Measurements from ENCODE around the gene RGP1.

Gene RGP1

GRCh38 chr9:35746583-35746982 lies 2.5 kb upstream of the RGP1 start:
- no peak for DNase-seq

- no peak for DNase-seq
Observed at GRCh38 chr9:35748242-35748857, 737 bp upstream of the RGP1 start.

GRCh38 chr9:35749515-35750255 lies 598 bp downstream of the RGP1 start:
- DNase-seq: peak; percentile 16

DNA sequence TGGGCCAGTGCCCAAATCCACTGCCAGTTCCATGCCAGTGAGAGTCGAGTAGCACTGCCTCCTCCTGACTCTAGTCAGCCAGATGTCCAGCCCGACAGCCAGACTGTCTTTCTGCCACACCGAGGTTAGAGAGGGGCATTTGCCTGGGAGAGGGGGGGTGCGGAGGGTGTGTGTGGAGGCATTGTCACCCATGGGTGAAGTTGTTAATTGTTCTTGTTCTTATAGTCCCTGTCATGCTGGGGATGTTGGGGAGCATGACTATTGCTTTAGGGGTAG lies 1.1 kb downstream of the RGP1 start:
- DNase-seq: no peak

GRCh38 chr9:35753466-35753865 lies 4.4 kb downstream of the RGP1 start:
- no peak for DNase-seq

GRCh38 chr9:35754264-35754663 lies 5.2 kb downstream of the RGP1 start, which contains the start of gene MSMP:
MSMP (minus strand) TSS chr9:35754276; CDS start chr9:35754129, 147 bp downstream.
- no peak for DNase-seq

DNA sequence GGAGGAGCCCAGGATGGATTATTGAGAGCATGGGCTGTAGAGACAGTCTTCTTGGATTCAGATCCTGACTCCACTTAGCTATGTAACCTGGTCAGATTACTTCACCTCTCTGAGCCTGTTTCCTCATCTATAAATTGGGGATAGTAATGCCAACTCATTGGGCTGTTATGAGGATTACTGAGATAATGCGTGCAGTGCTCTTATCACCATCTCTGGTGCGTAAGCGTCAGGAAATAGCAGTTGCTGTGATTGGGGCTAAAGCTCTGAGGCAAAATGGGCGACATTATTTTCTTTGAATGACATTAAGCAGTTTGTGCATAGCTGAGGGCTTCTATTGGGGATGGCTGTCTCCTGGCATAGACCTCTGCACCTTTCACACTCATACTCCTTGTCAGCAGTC lies 6.0 kb downstream of the RGP1 start:
- no peak for DNase-seq

GRCh38 chr9:35756275-35757225 lies 7.5 kb downstream of the RGP1 start:
- peak; percentile 57 for DNase-seq

DNA sequence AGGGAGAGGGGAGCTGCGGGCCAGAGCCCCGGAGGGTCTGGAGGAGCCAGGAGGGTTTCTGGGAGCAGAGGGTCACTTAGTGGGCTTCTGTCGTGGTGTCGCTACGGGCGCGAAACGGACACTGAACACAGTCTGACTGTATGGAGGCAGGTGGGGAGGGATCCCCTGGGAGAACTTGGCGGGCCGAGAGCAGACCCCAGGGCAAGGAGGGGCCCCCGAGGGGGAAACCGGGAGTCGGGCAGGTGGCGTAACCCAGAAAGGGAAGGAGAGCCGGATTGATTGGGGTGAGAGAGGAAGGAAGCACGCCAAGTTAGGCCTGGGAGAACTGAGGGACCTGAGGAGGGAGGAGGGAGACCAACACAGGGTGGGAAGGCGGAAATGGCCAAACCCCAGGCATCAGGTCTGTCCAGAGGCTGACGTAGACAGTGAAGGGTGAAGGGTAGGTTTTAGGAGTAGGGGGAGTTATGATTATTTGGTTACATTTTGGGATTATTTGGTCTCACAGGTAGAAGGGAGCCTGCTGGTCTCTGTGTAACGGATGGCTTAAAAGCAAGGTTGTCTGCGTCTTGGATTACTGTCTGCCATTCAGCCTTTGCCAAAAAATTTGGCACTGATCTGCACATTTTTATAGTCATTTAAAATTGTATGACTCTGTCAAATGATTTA lies 8.3 kb downstream of the RGP1 start:
- DNase-seq: peak; percentile 72

GRCh38 chr9:35757892-35758275 lies 8.8 kb downstream of the RGP1 start:
- no peak for DNase-seq

DNA sequence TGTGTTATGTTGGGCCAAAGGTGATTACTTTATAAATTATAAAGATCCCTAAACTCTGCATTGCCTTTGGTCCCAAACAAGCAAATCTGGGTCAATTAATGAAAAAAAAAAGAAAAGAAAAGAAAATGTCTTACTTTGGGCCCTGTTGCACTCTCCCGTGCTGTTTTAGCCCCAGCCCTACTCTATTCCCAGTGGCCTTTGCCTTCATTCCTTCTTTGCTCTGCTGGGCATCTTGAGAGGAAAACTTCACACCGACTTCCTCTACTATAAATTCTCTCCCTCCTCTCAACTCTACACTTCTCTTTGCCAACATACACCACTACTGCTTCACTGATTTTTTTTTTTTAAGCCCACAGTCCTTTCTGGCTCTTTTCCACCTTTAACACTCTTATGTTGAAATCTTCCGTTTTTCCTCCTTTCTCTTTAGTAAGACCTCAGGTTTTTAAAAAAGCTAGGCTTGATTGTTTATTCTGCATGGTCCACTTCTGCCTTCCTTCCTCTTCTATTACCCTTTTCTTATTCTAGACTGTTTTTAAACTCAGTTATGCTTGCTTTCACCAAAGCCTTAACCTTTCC lies 9.5 kb downstream of the RGP1 start:
- DNase-seq: no peak

DNA sequence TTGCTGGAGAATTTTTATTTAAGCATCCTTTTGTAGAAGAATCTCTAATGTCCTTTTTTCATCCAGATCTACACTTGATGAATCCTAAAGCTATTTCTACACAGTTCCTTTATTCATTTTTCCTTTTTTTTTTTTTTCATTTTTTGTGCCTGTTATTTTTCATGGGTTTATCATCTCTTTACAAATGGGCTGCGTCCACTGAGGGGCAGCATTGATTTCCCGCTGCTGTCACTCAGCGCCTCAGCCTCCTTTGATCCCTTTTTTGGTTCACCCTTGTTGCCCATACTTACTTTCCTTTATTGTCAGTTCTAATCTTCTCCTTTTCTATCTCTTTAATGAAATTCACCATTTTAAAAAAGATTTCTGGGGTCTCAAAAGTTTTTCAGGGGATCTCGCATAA lies 10.7 kb downstream of the RGP1 start:
- DNase-seq: no peak

DNA sequence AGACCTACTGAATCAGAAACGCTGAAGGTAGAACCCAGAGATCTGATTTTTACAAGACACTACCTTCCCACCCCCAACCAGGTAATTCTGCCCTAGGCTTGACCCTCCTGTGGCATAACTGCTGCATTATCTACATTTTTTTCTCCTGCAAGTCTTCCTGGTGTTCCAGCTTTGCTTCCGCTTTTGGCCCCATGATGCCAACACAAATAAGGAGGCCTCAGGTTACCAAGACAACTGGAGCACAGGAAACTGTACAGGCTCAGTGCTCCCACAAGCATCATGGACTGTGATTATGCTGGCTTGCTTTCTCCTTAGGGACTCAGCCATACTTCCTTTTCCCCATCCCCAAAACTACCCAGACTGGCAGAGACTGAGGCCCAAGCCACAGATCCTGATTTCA lies 11.6 kb downstream of the RGP1 start:
- DNase-seq: no peak

GRCh38 chr9:35763181-35763580 lies 14.1 kb downstream of the RGP1 start:
- DNase-seq: no peak

- no peak for DNase-seq
Observed at GRCh38 chr9:35763803-35764202, 14.7 kb downstream of the RGP1 start.

DNA sequence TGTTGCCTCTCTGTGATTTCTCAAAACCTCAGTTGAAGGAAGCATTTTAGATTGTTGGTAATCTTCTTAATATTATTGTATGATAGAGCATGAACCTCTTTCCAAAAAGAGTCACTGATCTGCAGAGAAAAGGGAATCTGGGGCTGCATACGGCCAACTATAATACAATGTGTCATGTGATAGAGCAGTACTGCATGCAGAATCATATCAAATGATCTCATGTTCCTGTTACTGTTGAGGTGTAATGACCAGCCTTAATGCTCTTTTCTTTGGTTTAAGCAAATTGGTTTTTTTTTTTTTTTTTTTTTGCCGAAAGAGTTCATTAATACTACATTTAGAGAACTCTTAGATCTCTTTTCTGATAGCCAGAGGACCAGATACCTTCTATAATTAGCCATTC lies 17.9 kb downstream of the RGP1 start:
- no peak for DNase-seq

- DNase-seq: no peak
Observed at GRCh38 chr9:35767458-35767857, 18.4 kb downstream of the RGP1 start.

- DNase-seq: no peak
Observed at GRCh38 chr9:35769763-35770162, 20.7 kb downstream of the RGP1 start.

- DNase-seq: no peak
Observed at GRCh38 chr9:35771075-35771433, 22.0 kb downstream of the RGP1 start.

- peak; percentile 11 for DNase-seq
Observed at GRCh38 chr9:35771534-35771933, 22.4 kb downstream of the RGP1 start.

- DNase-seq: peak; percentile 12
Observed at GRCh38 chr9:35771943-35772342, 22.9 kb downstream of the RGP1 start.

GRCh38 chr9:35774907-35775635 lies 26.0 kb downstream of the RGP1 start:
- DNase-seq: peak; percentile 5
